ENCODE results near the gene SACM1L.

The SACM1L gene, protein sequence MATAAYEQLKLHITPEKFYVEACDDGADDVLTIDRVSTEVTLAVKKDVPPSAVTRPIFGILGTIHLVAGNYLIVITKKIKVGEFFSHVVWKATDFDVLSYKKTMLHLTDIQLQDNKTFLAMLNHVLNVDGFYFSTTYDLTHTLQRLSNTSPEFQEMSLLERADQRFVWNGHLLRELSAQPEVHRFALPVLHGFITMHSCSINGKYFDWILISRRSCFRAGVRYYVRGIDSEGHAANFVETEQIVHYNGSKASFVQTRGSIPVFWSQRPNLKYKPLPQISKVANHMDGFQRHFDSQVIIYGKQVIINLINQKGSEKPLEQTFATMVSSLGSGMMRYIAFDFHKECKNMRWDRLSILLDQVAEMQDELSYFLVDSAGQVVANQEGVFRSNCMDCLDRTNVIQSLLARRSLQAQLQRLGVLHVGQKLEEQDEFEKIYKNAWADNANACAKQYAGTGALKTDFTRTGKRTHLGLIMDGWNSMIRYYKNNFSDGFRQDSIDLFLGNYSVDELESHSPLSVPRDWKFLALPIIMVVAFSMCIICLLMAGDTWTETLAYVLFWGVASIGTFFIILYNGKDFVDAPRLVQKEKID

DNA sequence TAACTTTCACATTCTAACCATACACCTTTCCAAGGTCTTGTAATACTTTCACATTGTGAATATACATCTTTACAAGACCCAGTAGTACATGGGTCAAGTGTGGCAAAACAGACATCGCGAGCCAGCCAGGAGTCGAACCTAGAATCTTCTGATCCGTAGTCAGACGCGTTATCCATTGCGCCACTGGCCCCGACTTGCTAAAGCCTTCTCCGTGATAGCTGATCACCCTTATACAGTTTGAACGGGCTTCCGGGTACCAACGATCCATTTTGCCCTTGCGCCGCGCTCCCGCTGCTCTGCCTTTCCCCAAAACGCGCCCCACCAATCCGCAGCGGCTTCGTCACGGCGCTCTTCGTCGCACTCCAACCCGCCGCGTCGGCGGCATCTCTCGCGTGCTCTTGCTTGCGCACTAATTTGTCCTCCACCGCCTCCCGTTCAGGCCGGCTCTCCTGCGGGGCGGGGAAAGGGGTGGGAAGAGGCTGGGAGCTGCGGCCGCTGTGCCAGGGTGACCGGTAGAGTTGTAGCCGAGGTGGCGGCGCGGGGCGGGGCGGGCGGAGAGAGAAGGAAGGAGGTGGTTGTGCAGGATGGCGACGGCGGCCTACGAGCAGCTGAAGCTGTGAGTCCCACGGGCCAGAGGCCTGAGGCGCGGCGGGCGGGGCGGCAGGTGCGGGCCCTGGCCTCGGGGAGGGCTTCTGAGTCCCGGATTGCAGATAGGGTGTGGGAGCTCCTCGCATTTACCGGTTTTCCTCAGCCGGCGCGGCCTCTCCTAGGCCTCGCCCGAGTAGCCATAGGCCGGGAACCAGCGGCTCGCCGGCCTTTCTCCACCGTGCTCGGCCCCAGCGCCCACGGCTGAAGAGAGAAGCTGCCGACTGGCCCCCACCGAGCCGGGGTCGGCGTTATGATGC lies at the start of gene SACM1L:
SACM1L (plus strand) TSS at position 515 of the 905 bp plus-strand sequence; CDS start at position 585, 70 bp downstream.
- TF ChIP-seq FOXP2 (optimal IDR thresholded peaks at IDR 0.05; ENCODE audit: control extremely low read depth, extremely low read length, insufficient read depth): no peak
- TF ChIP-seq POLR2AphosphoS5 (IDR thresholded peaks at IDR 0.05; ENCODE audit: borderline replicate concordance, low read depth, low read length): peak; percentile 83; the same call in 1 of the 2 replicates
- Histone ChIP-seq H3K27ac (no peak within 1 kb of the TSS; the same call in 1 of the 2 replicates), H3K9me3 (ENCODE audit: low read depth, low read length) (no peaks in the 10 kb centered on the region), H3K36me3 (ENCODE audit: insufficient read depth, low read length) (peaks cover 2% of the 10 kb centered on the region; the same call in 1 of the 2 replicates), H3K4me3 (peak within 1 kb of the TSS; percentile 87), H3K9ac (ENCODE audit: insufficient read length) (peak within 1 kb of the TSS; percentile 89)
- peak; percentile 77 for DNase-seq (ENCODE audit: low read depth, low spot score)

- no peak for TF ChIP-seq POLR2AphosphoS5 (IDR thresholded peaks at IDR 0.05; ENCODE audit: borderline replicate concordance, low read depth, low read length)
- TF ChIP-seq FOXP2 (optimal IDR thresholded peaks at IDR 0.05; ENCODE audit: control extremely low read depth, extremely low read length, insufficient read depth): no peak
- no peak for TF ChIP-seq EZH2 (IDR thresholded peaks at IDR 0.05)
- Histone ChIP-seq H3K9me3 (ENCODE audit: low read depth, low read length) (no peaks in the 10 kb centered on the region), H3K9ac (ENCODE audit: insufficient read length) (no peak overlapping the region), H3K27ac (no peak overlapping the region), H3K36me3 (ENCODE audit: insufficient read depth, low read length) (no peaks in the 10 kb centered on the region), H3K4me3 (no peak overlapping the region)
- no peak for DNase-seq (ENCODE audit: low read depth, low spot score)
Measured at GRCh38 chr3:45640091-45640507, 49.1 kb upstream of the SACM1L start.

DNA sequence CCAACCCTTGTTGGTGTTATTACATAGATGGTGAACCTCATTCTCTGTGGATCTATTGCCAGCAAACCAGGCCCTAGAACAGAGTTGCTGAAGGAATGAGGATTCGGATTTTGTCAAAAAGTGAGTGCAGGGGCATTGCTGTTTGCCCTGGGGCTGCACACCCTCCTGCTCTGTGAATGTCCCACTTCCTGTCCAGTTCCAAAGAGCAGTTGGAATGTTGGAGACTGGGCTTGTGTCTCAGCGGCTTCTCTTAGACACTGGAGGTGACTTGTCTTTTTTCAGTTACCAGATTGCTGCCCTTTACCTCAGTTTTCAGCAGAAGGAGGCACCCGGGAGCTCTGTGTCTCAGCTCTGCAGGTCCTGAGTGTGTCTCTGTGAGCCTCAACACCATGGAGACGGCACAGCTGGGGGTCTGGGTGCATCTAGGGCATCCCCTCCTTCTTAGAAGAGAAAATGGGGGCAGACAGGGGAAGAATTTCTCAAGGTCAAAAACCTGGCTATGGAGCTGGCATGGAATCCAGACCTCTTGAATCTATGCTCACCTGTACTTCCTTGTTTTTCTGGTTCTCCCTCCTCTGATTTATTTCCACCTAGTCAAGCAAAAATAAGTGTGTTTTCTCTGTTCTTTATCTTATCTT lies 48.4 kb upstream of the SACM1L start:
- H3K27ac ChIP-seq: no peak overlapping the region
- no peak overlapping the region for H3K9ac ChIP-seq (ENCODE audit: insufficient read length)
- no peak for DNase-seq (ENCODE audit: low read depth, low spot score)
- no peak for TF ChIP-seq POLR2AphosphoS5 (IDR thresholded peaks at IDR 0.05; ENCODE audit: borderline replicate concordance, low read depth, low read length)
- TF ChIP-seq FOXP2 (optimal IDR thresholded peaks at IDR 0.05; ENCODE audit: control extremely low read depth, extremely low read length, insufficient read depth): no peak
- TF ChIP-seq EZH2 (IDR thresholded peaks at IDR 0.05): no peak
- H3K9me3 ChIP-seq (ENCODE audit: low read depth, low read length): no peaks in the 10 kb centered on the region
- no peak overlapping the region for H3K4me3 ChIP-seq
- no peaks in the 10 kb centered on the region for H3K36me3 ChIP-seq (ENCODE audit: insufficient read depth, low read length)

- Histone ChIP-seq H3K9me3 (ENCODE audit: low read depth, low read length) (no peaks in the 10 kb centered on the region), H3K9ac (ENCODE audit: insufficient read length) (no peak overlapping the region), H3K36me3 (ENCODE audit: insufficient read depth, low read length) (no peaks in the 10 kb centered on the region), H3K4me3 (no peak overlapping the region), H3K27ac (no peak overlapping the region)
- no peak for TF ChIP-seq POLR2AphosphoS5 (IDR thresholded peaks at IDR 0.05; ENCODE audit: borderline replicate concordance, low read depth, low read length)
- TF ChIP-seq EZH2 (IDR thresholded peaks at IDR 0.05): no peak
- no peak for TF ChIP-seq FOXP2 (optimal IDR thresholded peaks at IDR 0.05; ENCODE audit: control extremely low read depth, extremely low read length, insufficient read depth)
- DNase-seq (ENCODE audit: low read depth, low spot score): no peak
Measured at GRCh38 chr3:45641756-45642155, 47.4 kb upstream of the SACM1L start.

GRCh38 chr3:45642731-45643152 lies 46.5 kb upstream of the SACM1L start:
- H3K9me3 ChIP-seq (ENCODE audit: low read depth, low read length): no peaks in the 10 kb centered on the region
- H3K27ac ChIP-seq: no peak overlapping the region
- H3K4me3 ChIP-seq: no peak overlapping the region
- no peaks in the 10 kb centered on the region for H3K36me3 ChIP-seq (ENCODE audit: insufficient read depth, low read length)
- no peak overlapping the region for H3K9ac ChIP-seq (ENCODE audit: insufficient read length)
- DNase-seq (ENCODE audit: low read depth, low spot score): no peak
- TF ChIP-seq POLR2AphosphoS5 (IDR thresholded peaks at IDR 0.05; ENCODE audit: borderline replicate concordance, low read depth, low read length): no peak
- no peak for TF ChIP-seq FOXP2 (optimal IDR thresholded peaks at IDR 0.05; ENCODE audit: control extremely low read depth, extremely low read length, insufficient read depth)
- TF ChIP-seq EZH2 (IDR thresholded peaks at IDR 0.05): no peak

DNA sequence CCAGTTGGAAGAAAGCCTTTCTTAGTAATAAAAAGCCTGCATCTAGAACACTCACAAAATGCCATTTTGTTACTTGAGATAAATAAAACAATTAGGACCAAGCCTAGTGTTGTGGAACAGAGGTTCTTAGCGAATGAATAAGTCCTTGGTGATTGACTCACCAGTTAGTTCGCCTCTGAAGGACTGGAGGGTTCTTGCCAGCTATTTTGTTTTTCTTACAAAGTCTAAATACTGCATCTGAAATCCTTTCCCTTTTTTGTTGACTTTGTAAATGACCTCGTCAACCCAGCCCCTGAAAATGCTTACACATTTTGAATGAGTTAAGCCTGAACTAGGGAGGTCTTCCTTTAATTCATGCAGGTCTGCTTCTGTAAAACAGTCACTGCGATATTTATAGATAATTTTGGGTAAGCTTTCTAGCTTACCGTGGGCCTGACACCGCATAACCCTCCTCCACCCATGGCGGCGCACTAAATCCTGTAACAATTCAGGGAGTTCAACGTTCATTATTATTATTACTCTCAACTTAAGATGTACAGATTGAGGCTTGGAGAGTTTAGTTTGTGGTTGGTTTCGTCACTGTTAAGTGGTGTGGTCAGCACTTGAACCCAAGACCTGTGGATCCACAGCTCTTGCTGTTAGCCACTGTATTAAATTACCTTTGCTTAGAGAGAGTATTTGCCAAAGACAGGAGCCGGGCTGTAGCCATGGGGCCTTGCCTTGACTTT lies 45.0 kb upstream of the SACM1L start:
- DNase-seq (ENCODE audit: low read depth, low spot score): no peak
- Histone ChIP-seq H3K4me3 (no peak overlapping the region), H3K9me3 (ENCODE audit: low read depth, low read length) (no peaks in the 10 kb centered on the region), H3K36me3 (ENCODE audit: insufficient read depth, low read length) (no peaks in the 10 kb centered on the region), H3K27ac (no peak overlapping the region), H3K9ac (ENCODE audit: insufficient read length) (no peak overlapping the region)
- TF ChIP-seq EZH2 (IDR thresholded peaks at IDR 0.05): no peak
- no peak for TF ChIP-seq POLR2AphosphoS5 (IDR thresholded peaks at IDR 0.05; ENCODE audit: borderline replicate concordance, low read depth, low read length)
- TF ChIP-seq FOXP2 (optimal IDR thresholded peaks at IDR 0.05; ENCODE audit: control extremely low read depth, extremely low read length, insufficient read depth): no peak

DNA sequence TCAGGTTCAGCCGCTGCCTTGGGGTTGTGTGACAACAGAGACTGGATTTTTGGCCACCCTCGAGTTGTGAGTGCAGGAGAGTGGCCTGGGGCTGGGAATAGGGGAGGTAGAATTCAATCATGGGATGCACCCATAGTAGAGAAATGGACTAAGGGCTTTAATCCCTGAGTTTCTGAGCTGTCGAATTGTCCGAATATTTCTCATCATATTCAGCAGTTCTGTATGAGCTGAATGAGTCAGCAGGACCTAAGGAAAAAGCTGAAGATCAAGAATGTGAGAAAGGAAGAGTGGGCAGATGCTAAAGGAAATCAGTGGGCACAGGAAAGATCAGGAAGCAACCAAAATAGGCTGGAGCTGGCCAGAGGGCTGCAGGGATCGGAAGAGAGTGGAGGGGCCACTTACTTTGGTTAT lies 44.4 kb upstream of the SACM1L start:
- DNase-seq (ENCODE audit: low read depth, low spot score): no peak
- TF ChIP-seq POLR2AphosphoS5 (IDR thresholded peaks at IDR 0.05; ENCODE audit: borderline replicate concordance, low read depth, low read length) (no peak), FOXP2 (optimal IDR thresholded peaks at IDR 0.05; ENCODE audit: control extremely low read depth, extremely low read length, insufficient read depth) (no peak), EZH2 (IDR thresholded peaks at IDR 0.05) (no peak)
- H3K9ac ChIP-seq (ENCODE audit: insufficient read length): no peak overlapping the region
- no peak overlapping the region for H3K4me3 ChIP-seq
- no peaks in the 10 kb centered on the region for H3K9me3 ChIP-seq (ENCODE audit: low read depth, low read length)
- H3K36me3 ChIP-seq (ENCODE audit: insufficient read depth, low read length): no peaks in the 10 kb centered on the region
- no peak overlapping the region for H3K27ac ChIP-seq
